CD14-positive monocyte (primary cell): ENCODE measurements around the gene KAZALD1. TPM values are rescaled to one million over a fixed set of nuclear protein-coding genes. Genes with fewer than 3 reads are reported as not detected.
A peak's percentile ranks its signal among the peaks of the same experiment; 100 is the strongest.

Experiments used
- DNase-seq, 3 donors: peaks; one replicate each; pipeline ENCODE4 v3.0.0-alpha.2; 2011 to 2022
- H2AFZ ChIP-seq: 2 replicates; pipeline ENCODE4 v1.6.0; 2012; ENCODE audit warnings: mild to moderate bottlenecking, low read depth, low read length, inconsistent platforms; ENCODE audit not compliant: insufficient read depth, poor library complexity, severe bottlenecking
- H3K27ac ChIP-seq, 2 donors: 1 replicate in 1 of 2; 2 replicates in 1 of 2; pipeline ENCODE4 v1.5.1; 2012 to 2013; ENCODE audit warnings: low read length in 2 of 2, control low read depth in 1 of 2, inconsistent platforms in 1 of 2, low read depth in 1 of 2, mild to moderate bottlenecking in 1 of 2
- H3K27me3 ChIP-seq, 2 donors: one replicate each; pipeline versions ENCODE4 v1.6.0 to v1.6.1; 2011 to 2013; ENCODE audit warnings: low read length in 2 of 2; ENCODE audit not compliant: control insufficient read depth in 2 of 2, insufficient read depth in 2 of 2
- H3K36me3 ChIP-seq, 2 donors: replicated peaks in 1 of 2; 1 replicate in 1 of 2; 2 replicates in 1 of 2; pipeline versions ENCODE4 v1.5.1 to v1.6.1; 2012 to 2013; ENCODE audit warnings: low read length in 2 of 2, control low read depth in 1 of 2, inconsistent platforms in 1 of 2, mild to moderate bottlenecking in 1 of 2; ENCODE audit not compliant: insufficient read depth in 2 of 2, control insufficient read depth in 1 of 2
- H3K4me1 ChIP-seq, 2 donors: 1 replicate in 1 of 2; 2 replicates in 1 of 2; pipeline versions ENCODE4 v1.5.1 to v1.6.1; 2012 to 2013; ENCODE audit warnings: low read length in 2 of 2, control low read depth in 1 of 2, inconsistent platforms in 1 of 2, mild to moderate bottlenecking in 1 of 2, moderate library complexity in 1 of 2; ENCODE audit not compliant: insufficient read depth in 2 of 2, control insufficient read depth in 1 of 2
- H3K4me2 ChIP-seq: replicated peaks from 2 replicates; pipeline ENCODE3; 2012; ENCODE audit warnings: low read length, moderate library complexity, mild to moderate bottlenecking; ENCODE audit not compliant: poor library complexity, severe bottlenecking; ENCODE audit errors: extremely low read depth
- H3K4me3 ChIP-seq, 3 experiments: fragments of 200-600 bp in 1 of 3; sonication (generic) in 1 of 3; replicated peaks in 1 of 3; 1 replicate in 2 of 3; 2 replicates in 1 of 3; pipeline ENCODE4 v1.5.1; 2011 to 2013; ENCODE audit warnings: low read length in 3 of 3, mild to moderate bottlenecking in 3 of 3, control low read depth in 2 of 3, low read depth in 2 of 3, inconsistent platforms in 1 of 3, moderate library complexity in 1 of 3
- H3K79me2 ChIP-seq: 2 replicates; pipeline ENCODE4 v1.6.0; 2012; ENCODE audit warnings: mild to moderate bottlenecking, control low read depth, inconsistent platforms, low read length, moderate library complexity; ENCODE audit not compliant: insufficient read depth
- H3K9ac ChIP-seq: 2 replicates; pipeline ENCODE4 v1.6.0; 2017; ENCODE audit warnings: low read length, mild to moderate bottlenecking; ENCODE audit not compliant: insufficient read depth, poor library complexity, severe bottlenecking
- H3K9me3 ChIP-seq, 2 donors: replicated peaks in 1 of 2; 1 replicate in 1 of 2; 2 replicates in 1 of 2; pipeline versions ENCODE4 v1.5.1 to v1.6.1; 2012 to 2013; ENCODE audit warnings: low read length in 2 of 2, control low read depth in 1 of 2; ENCODE audit not compliant: control insufficient read depth in 1 of 2, insufficient read depth in 1 of 2
- H4K20me1 ChIP-seq: 2 replicates; pipeline ENCODE4 v1.6.0; 2012; ENCODE audit warnings: mild to moderate bottlenecking, low read length, control low read depth, moderate library complexity; ENCODE audit not compliant: insufficient read depth
- H3K27ac Mint-ChIP-seq, 7 donors: one replicate each; pipeline ENCODE4 v1.8.0; 2020; ENCODE audit warnings: mild to moderate bottlenecking in 7 of 7, mixed read lengths in 7 of 7, moderate library complexity in 6 of 7, inconsistent platforms in 2 of 7
- H3K27me3 Mint-ChIP-seq, 3 donors: one replicate each; pipeline ENCODE4 v1.8.0; 2021 to 2022; ENCODE audit warnings: low read depth in 3 of 3, mild to moderate bottlenecking in 3 of 3, mixed read lengths in 3 of 3, moderate library complexity in 3 of 3, inconsistent platforms in 1 of 3
- H3K36me3 Mint-ChIP-seq, 2 donors: one replicate each; pipeline ENCODE4 v1.8.0; 2020; ENCODE audit warnings: mixed read lengths in 2 of 2, inconsistent platforms in 1 of 2, mild to moderate bottlenecking in 1 of 2
- H3K4me1 Mint-ChIP-seq: one replicate; pipeline ENCODE4 v1.8.0; 2020; ENCODE audit warnings: mild to moderate bottlenecking, mixed read lengths
- H3K4me3 Mint-ChIP-seq, 2 donors: one replicate each; pipeline ENCODE4 v1.8.0; 2020; ENCODE audit warnings: mild to moderate bottlenecking in 2 of 2, mixed read lengths in 2 of 2, moderate library complexity in 1 of 2
- H3K9me3 Mint-ChIP-seq, 7 donors: one replicate each; pipeline ENCODE4 v1.8.0; 2020 to 2022; ENCODE audit warnings: mixed read lengths in 7 of 7, mild to moderate bottlenecking in 6 of 7, moderate library complexity in 6 of 7, inconsistent platforms in 2 of 7
- CTCF ChIP-seq: fragments of 200-600 bp; IDR thresholded peaks from one replicate; pipeline ENCODE4 v1.8.0; 2022; ENCODE audit warnings: antibody characterized with exemption, mild to moderate bottlenecking
- WGBS: methylation state at CpG from one replicate; pipeline ENCODE4 v1.1.5; 2013; ENCODE audit warnings: missing lambda C conversion rate; ENCODE audit not compliant: insufficient coverage; 5-methylcytosine and 5-hydroxymethylcytosine counted together
- intact Hi-C, 2 donors: fragments of 100-400 bp; cut with micrococcal nuclease; formaldehyde crosslinking; loops; one replicate each; pipeline versions ENCODE4 v1.15.0 to v1.15.1; 2023
- polyA plus RNA-seq, 3 donors: library from polyadenylated mRNA; depleted of rRNA in 1 of 3; unstranded in 2 of 3; stranded (reverse) in 1 of 3; fragments of 300-500 nt in 2 of 3; fragments of >200 nt in 1 of 3; fragmentation: Illumina TruSeq in 2 of 3; gene quantifications; 1 replicate in 2 of 3; 2 replicates in 1 of 3; pipeline ENCODE4 v1.2.3, GENCODE V29; 2012 to 2021

Gene KAZALD1
- polyA plus RNA-seq, 3 donors, result 0.15 to 6.6 (median 0.53) TPM

GRCh38 chr10:101041252-101041761, 20.5 kb upstream of the KAZALD1 start:
- Mint-ChIP-seq H3K27me3 (peaks cover 10 to 12% (median 11%) of the 10 kb centered on the region in 3 donors), H3K4me3 (peak overlapping the region in 1 of 2 donors; percentile 50), H3K4me1 (peaks cover 23% of the 10 kb centered on the region), H3K27ac (peak overlapping the region in 2 of 7 donors; percentile 50 to 100), H3K36me3 (peaks cover 39 to 46% of the 10 kb centered on the region in 2 donors), H3K9me3 (peaks cover 0 to 1% (median 0%) of the 10 kb centered on the region in 7 donors)
- Histone ChIP-seq H3K27me3 (peaks cover 2 to 14% of the 10 kb centered on the region in 2 donors), H3K36me3 (peaks cover 34 to 42% of the 10 kb centered on the region in 2 donors), H3K27ac (no peak overlapping the region), H3K9ac (no peak overlapping the region), H3K79me2 (no peaks in the 10 kb centered on the region), H3K4me3 (no peak overlapping the region), H3K4me1 (peaks cover 14 to 22% of the 10 kb centered on the region in 2 donors), H3K4me2 (no peak overlapping the region), H3K9me3 (no peaks in the 10 kb centered on the region), H2AFZ (no peak overlapping the region), H4K20me1 (peaks cover 3% of the 10 kb centered on the region)
- 0% methylated on average over 2 of the region's 6 CpGs for WGBS
- intact Hi-C loops, result loop anchor here in 1 of 2 donors (5.0 kb wide), 1 partner anchor 101 kb away; no protein-coding TSS in a partner anchor
- peak; percentile 71 to 79 (median 73) for DNase-seq
- TF ChIP-seq CTCF, result peak; percentile 90

DNA sequence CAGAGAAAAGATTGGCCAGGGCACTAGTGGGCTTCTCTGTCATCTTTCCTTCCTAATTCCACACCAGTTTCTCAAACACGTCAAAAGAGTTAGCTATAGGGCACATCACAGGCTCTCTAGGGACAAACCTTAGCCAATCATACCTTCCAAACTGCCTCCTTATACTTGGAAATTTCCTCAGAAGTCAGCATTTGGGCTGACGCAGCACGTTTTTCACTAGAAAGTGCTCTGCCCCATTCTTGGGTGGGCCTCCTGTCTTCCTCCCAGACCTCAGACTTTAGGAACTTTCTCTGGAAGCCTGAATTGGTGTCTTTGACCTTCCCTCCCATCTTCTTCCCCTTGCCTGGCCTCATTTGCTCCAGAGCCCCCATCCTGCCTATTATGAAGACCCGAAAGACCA, 19.7 kb upstream of the KAZALD1 start:
- Mint-ChIP-seq H3K36me3 (peaks cover 31 to 38% of the 10 kb centered on the region in 2 donors), H3K27me3 (peaks cover 18 to 20% (median 19%) of the 10 kb centered on the region in 3 donors), H3K9me3 (peaks cover 0 to 4% (median 0%) of the 10 kb centered on the region in 7 donors), H3K27ac (peak overlapping the region; percentile 81 to 100 (median 98)), H3K4me3 (peak overlapping the region; percentile 96 to 99), H3K4me1 (peaks cover 23% of the 10 kb centered on the region)
- no peak for DNase-seq
- H3K4me1 ChIP-seq, result peaks cover 14 to 22% of the 10 kb centered on the region in 2 donors
- peak overlapping the region; percentile 74 for H3K4me2 ChIP-seq
- no peaks in the 10 kb centered on the region for H3K9me3 ChIP-seq
- WGBS, result 79% methylated on average over 3 of the region's 4 CpGs
- no peaks in the 10 kb centered on the region for H4K20me1 ChIP-seq
- peak overlapping the region; percentile 70 for H3K9ac ChIP-seq
- H3K4me3 ChIP-seq, result peak overlapping the region in 2 of 3 experiments; percentile 60 to 87
- peaks cover 9 to 22% of the 10 kb centered on the region in 2 donors for H3K27me3 ChIP-seq
- intact Hi-C loops, result loop anchor here in 1 of 2 donors (5.0 kb wide), 1 partner anchor 100 kb away; no protein-coding TSS in a partner anchor
- H2AFZ ChIP-seq, result peak overlapping the region; percentile 84
- H3K36me3 ChIP-seq, result peaks cover 26 to 33% of the 10 kb centered on the region in 2 donors
- H3K27ac ChIP-seq, result peak overlapping the region in 1 of 2 donors; percentile 83
- TF ChIP-seq CTCF, result no peak
- H3K79me2 ChIP-seq, result no peaks in the 10 kb centered on the region
